GM12878 (cell line): ENCODE data around the gene BTK. TPM values are rescaled to one million over a fixed set of nuclear protein-coding genes. Genes with fewer than 3 reads are reported as not detected.

Experiments
- ATAC-seq: fragments of 200-7000 bp; cut with Tn5 transposase; 3 replicates; pipeline ENCODE4 v1.9.1; 2020; ENCODE audit warnings: mild to moderate bottlenecking, moderate library complexity
- BruUV-seq: library from RNA; stranded (reverse); fragments of 400-500 nt; replicated peaks from 2 replicates; lab custom pipeline; 2021; lab: Mats Ljungman, UMichigan
- CTCF ChIA-PET: fragments of 300-600 bp; sonication (Branson Sonifier 250); formaldehyde crosslinking; extraction: SDS; loops from one replicate; lab custom pipeline; 2021; ENCODE audit warnings: inconsistent platforms; lab: Yijun Ruan, JAX
- POLR2A ChIA-PET: fragments of 350-600 bp; formaldehyde crosslinking; extraction: SDS; loops from one replicate; lab custom pipeline; 2021; ENCODE audit warnings: inconsistent platforms; lab: Charles Lee
- RAD21 ChIA-PET: fragments of 300-600 bp; sonication (Branson Sonifier 250); formaldehyde crosslinking; loops from one replicate; lab custom pipeline; 2023; ENCODE audit warnings: antibody characterized with exemption; ENCODE audit not compliant: unreplicated experiment; lab: Charles Lee
- SMC1A ChIA-PET: fragments of 300-600 bp; sonication (Branson Sonifier 250); formaldehyde crosslinking; loops from one replicate; lab custom pipeline; 2023; ENCODE audit not compliant: unreplicated experiment, uncharacterized antibody; lab: Charles Lee
- DNase-seq: peaks from one replicate; pipeline ENCODE4 v3.0.0-alpha.2; 2011; ENCODE audit warnings: low read depth, low spot score
- FAIRE-seq: peaks from 3 replicates; lab custom pipeline; 2011; peaks lifted over from hg19 to GRCh38; lab: Jason Lieb, UNC
- H2AFZ ChIP-seq: 2 replicates; pipeline ENCODE4 v1.6.0; 2011; ENCODE audit warnings: low read depth, low read length, control low read depth; ENCODE audit not compliant: control insufficient read depth
- H3K27ac ChIP-seq: 2 replicates; pipeline ENCODE4 v1.5.1; 2011; ENCODE audit warnings: control low read depth; ENCODE audit not compliant: control insufficient read depth, insufficient read depth
- H3K27me3 ChIP-seq, 2 experiments: replicated peaks in 1 of 2; 2 replicates each; pipeline versions ENCODE4 v1.6.0 to v1.6.1; 2011; ENCODE audit warnings: low read length in 1 of 2; ENCODE audit not compliant: control insufficient read depth in 2 of 2, insufficient read depth in 2 of 2
- H3K36me3 ChIP-seq, 2 experiments: 2 replicates each; pipeline ENCODE4 v1.5.1; 2011; ENCODE audit warnings: low read length in 1 of 2; ENCODE audit not compliant: control insufficient read depth in 2 of 2, insufficient read depth in 2 of 2
- H3K4me1 ChIP-seq: 2 replicates; pipeline ENCODE4 v1.6.1; 2011; ENCODE audit warnings: mild to moderate bottlenecking, low read length, moderate library complexity, mixed read lengths; ENCODE audit not compliant: control insufficient read depth, insufficient read depth
- H3K4me2 ChIP-seq: 2 replicates; pipeline ENCODE4 v1.6.0; 2011; ENCODE audit warnings: control low read depth; ENCODE audit not compliant: control insufficient read depth, insufficient read depth
- H3K4me3 ChIP-seq: fragments of 200-600 bp; sonication (generic); 2 replicates; pipeline ENCODE4 v1.5.1; 2016
- H3K79me2 ChIP-seq: 2 replicates; pipeline ENCODE4 v1.6.0; 2011; ENCODE audit warnings: low read length; ENCODE audit not compliant: control insufficient read depth, insufficient read depth
- H3K9ac ChIP-seq: 2 replicates; pipeline ENCODE4 v1.8.0; 2011; ENCODE audit warnings: low read length, control low read depth, mixed read lengths; ENCODE audit not compliant: control insufficient read depth, insufficient read depth
- H3K9me3 ChIP-seq: replicated peaks from 3 replicates; pipeline ENCODE4 v1.5.1; 2011; ENCODE audit warnings: mild to moderate bottlenecking, low read length; ENCODE audit not compliant: control insufficient read depth, insufficient read depth
- H4K20me1 ChIP-seq: 2 replicates; pipeline ENCODE4 v1.6.0; 2011; ENCODE audit not compliant: control insufficient read depth, insufficient read depth
- ATF7 ChIP-seq: fragments of 450-650 bp; IDR thresholded peaks from 2 replicates; pipeline ENCODE4 v1.6.1; 2016; ENCODE audit warnings: low read depth, mild to moderate bottlenecking
- BHLHE40 ChIP-seq, 2 experiments: fragments of 450-650 bp in 1 of 2; IDR thresholded peaks; 2 replicates each; pipeline ENCODE4 v1.6.1; 2011 to 2017; ENCODE audit warnings: low read depth in 2 of 2, borderline replicate concordance in 1 of 2, improper control_type of control experiment in 1 of 2, low read length in 1 of 2, mild to moderate bottlenecking in 1 of 2
- CBX3 ChIP-seq: fragments of 200-600 bp; sonication (generic); IDR thresholded peaks from 2 replicates; pipeline ENCODE4 v1.6.1; 2016; ENCODE audit warnings: low read depth, borderline replicate concordance
- EZH2 ChIP-seq: IDR thresholded peaks from 2 replicates; pipeline ENCODE4 v1.6.1; 2012; ENCODE audit warnings: low read depth, mild to moderate bottlenecking, control low read depth, inconsistent platforms, low read length, borderline replicate concordance; ENCODE audit not compliant: control insufficient read depth
- IKZF2 ChIP-seq, 2 experiments: fragments of 450-650 bp; IDR thresholded peaks; 2 replicates each; pipeline ENCODE4 v1.6.1; 2017; ENCODE audit warnings: mild to moderate bottlenecking in 2 of 2, moderate library complexity in 2 of 2
- NFYB ChIP-seq: IDR thresholded peaks from 2 replicates; pipeline ENCODE4 v1.6.1; 2011; ENCODE audit warnings: low read depth, mild to moderate bottlenecking, low read length, improper control_type of control experiment, moderate library complexity; ENCODE audit not compliant: insufficient read depth
- NR2C2 ChIP-seq: IDR thresholded peaks from 2 replicates; pipeline ENCODE4 v1.6.1; 2011; ENCODE audit warnings: borderline replicate concordance, low read depth; ENCODE audit not compliant: control insufficient read depth, insufficient read length
- POLR2AphosphoS2 ChIP-seq: IDR thresholded peaks from 2 replicates; pipeline ENCODE4 v1.6.1; 2011; ENCODE audit warnings: low read depth, mild to moderate bottlenecking, low read length, improper control_type of control experiment, moderate library complexity
- POU2F2 ChIP-seq: IDR thresholded peaks from 3 replicates; pipeline ENCODE4 v1.6.1; 2011; ENCODE audit warnings: low read depth, mild to moderate bottlenecking, low read length, borderline replicate concordance
- RAD51 ChIP-seq: fragments of 450-650 bp; IDR thresholded peaks from 2 replicates; pipeline ENCODE4 v1.6.1; 2016; ENCODE audit warnings: moderate library complexity, mild to moderate bottlenecking, inconsistent platforms
- TAF1 ChIP-seq: IDR thresholded peaks from 2 replicates; pipeline ENCODE4 v1.6.1; 2011; ENCODE audit warnings: mild to moderate bottlenecking, low read depth, low read length, borderline replicate concordance
- ZNF274 ChIP-seq: IDR thresholded peaks from one replicate; pipeline ENCODE4 v1.8.0; 2011; ENCODE audit not compliant: insufficient read length, insufficient read depth
- WGBS: methylation state at CpG from one replicate; pipeline ENCODE4 v1.1.6; 2016; ENCODE audit warnings: low lambda C conversion rate; ENCODE audit not compliant: insufficient replicate concordance, insufficient coverage; ENCODE audit errors: missing lambda C conversion rate; 5-methylcytosine and 5-hydroxymethylcytosine counted together
- in situ Hi-C: fragments of 300-500 bp; cut with MboI; formaldehyde crosslinking; loops from 9 replicates; pipeline ENCODE4 v1.14.3; 2018; ENCODE audit warnings: mixed read lengths
- intact Hi-C: fragments of 100-400 bp; cut with micrococcal nuclease; formaldehyde crosslinking; loops from one replicate; pipeline ENCODE4 v1.14.2; 2022; ENCODE audit not compliant: unreplicated experiment
- polyA plus RNA-seq, 11 experiments: library from polyadenylated mRNA; depleted of rRNA in 4 of 11; unstranded in 6 of 11; stranded (reverse) in 5 of 11; fragments of >200 nt; fragmentation: Nextera tagmentation in 4 of 11; fragmentation: Illumina TruSeq in 1 of 11; extraction: Ambion mirVana in 4 of 11; extraction: Trizol in 1 of 11; gene quantifications; 1 replicate in 1 of 11; 2 replicates in 10 of 11; pipeline versions ENCODE4 v1.2.1 to v1.2.3, GENCODE V29; 2011 to 2016; ENCODE audit warnings: inconsistent platforms in 2 of 11, missing spikeins in 2 of 11, low read depth in 1 of 11
- total RNA-seq, 4 experiments: library from RNA; depleted of rRNA in 3 of 4; stranded (reverse); fragments of >200 nt in 3 of 4; fragmentation: Illumina TruSeq in 1 of 4; extraction: Trizol in 1 of 4; gene quantifications; 2 replicates each; pipeline versions ENCODE4 v1.2.1 to v1.2.3, GENCODE V29; 2013 to 2021
- TF ChIP-seq, protein P1 (sequence below): IDR thresholded peaks from 2 replicates; pipeline ENCODE4 v1.6.1; 2011; ENCODE audit warnings: low read depth, low read length, improper control_type of control experiment, borderline replicate concordance
- TF ChIP-seq, protein P2 (sequence below): fragments of 450-650 bp; IDR thresholded peaks from 2 replicates; pipeline ENCODE4 v1.6.1; 2017; ENCODE audit warnings: mild to moderate bottlenecking, low read depth, inconsistent platforms; ENCODE audit not compliant: poor library complexity, severe bottlenecking
- TF ChIP-seq, protein P3 (sequence below): IDR thresholded peaks from 2 replicates; pipeline ENCODE4 v1.6.1; 2011; ENCODE audit warnings: borderline replicate concordance, low read depth, mild to moderate bottlenecking, moderate library complexity, mixed read lengths, low read length; ENCODE audit not compliant: insufficient read depth; ENCODE audit errors: extremely low read length

The BTK gene
- total and polyA plus RNA-seq, 10 of the 15 experiments (the other 5 are each of a cell fraction or from before 2014, with no cell fraction given), result 24.0 to 154 (median 88.9) TPM

DNA sequence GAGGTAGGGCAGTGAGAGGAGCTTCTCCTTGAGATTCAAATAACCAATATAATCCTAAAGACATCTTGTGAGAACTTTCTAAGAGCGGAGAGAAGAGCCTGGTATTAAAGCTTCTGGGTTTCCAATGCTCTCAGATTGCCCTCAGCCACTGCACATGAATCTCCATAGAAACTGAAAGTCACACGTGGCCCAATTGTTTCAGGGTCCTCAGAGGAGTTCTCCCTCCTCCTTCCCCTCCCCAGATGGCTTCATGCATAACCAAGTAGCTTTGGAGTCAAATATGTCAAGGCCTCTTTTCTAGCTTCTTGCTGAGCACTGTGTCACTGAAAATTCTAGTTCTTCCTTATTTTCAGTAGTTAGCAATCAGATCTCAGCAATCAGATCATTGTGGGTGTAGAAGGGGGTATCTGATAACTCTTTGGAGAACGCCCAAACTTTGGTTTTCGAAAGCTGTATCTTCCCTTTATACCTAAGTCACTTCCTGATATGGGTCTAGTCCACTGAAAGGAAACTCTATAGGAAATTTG lies 2.2 kb downstream of the BTK start:
- H3K36me3 ChIP-seq, result no peaks in the 10 kb centered on the region; a peak in 1 of 4 replicates
- H3K9me3 ChIP-seq, result no peaks in the 10 kb centered on the region
- peak overlapping the region; percentile 62 for H3K4me2 ChIP-seq
- H3K4me1 ChIP-seq, result no peaks in the 10 kb centered on the region
- peak overlapping the region; percentile 71 for H3K4me3 ChIP-seq
- BruUV-seq, result no TSS peak
- DNase-seq, result peak; percentile 60
- TF ChIP-seq, protein P1, sequence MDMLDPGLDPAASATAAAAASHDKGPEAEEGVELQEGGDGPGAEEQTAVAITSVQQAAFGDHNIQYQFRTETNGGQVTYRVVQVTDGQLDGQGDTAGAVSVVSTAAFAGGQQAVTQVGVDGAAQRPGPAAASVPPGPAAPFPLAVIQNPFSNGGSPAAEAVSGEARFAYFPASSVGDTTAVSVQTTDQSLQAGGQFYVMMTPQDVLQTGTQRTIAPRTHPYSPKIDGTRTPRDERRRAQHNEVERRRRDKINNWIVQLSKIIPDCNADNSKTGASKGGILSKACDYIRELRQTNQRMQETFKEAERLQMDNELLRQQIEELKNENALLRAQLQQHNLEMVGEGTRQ, result peak; percentile 13; the same call in 1 of the 2 replicates
- peak; percentile 18; the same call in 1 of the 2 replicates for TF ChIP-seq ATF7
- peak; percentile 66; the same call in 1 of the 2 replicates for TF ChIP-seq NFYB
- peak; percentile 72 to 78; a peak in 2 of 4 replicates for TF ChIP-seq BHLHE40 (IDR thresholded peaks at IDR 0.05; ENCODE audit: borderline replicate concordance in 1 of 2, low read depth in 2 of 2, low read length in 1 of 2)
- TF ChIP-seq, protein P2, sequence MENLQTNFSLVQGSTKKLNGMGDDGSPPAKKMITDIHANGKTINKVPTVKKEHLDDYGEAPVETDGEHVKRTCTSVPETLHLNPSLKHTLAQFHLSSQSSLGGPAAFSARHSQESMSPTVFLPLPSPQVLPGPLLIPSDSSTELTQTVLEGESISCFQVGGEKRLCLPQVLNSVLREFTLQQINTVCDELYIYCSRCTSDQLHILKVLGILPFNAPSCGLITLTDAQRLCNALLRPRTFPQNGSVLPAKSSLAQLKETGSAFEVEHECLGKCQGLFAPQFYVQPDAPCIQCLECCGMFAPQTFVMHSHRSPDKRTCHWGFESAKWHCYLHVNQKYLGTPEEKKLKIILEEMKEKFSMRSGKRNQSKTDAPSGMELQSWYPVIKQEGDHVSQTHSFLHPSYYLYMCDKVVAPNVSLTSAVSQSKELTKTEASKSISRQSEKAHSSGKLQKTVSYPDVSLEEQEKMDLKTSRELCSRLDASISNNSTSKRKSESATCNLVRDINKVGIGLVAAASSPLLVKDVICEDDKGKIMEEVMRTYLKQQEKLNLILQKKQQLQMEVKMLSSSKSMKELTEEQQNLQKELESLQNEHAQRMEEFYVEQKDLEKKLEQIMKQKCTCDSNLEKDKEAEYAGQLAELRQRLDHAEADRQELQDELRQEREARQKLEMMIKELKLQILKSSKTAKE, result no peak
- TF ChIP-seq ZNF274, result no peak
- TF ChIP-seq RAD51, result peak; percentile 72
- peak; percentile 27; the same call in 1 of the 2 replicates for TF ChIP-seq TAF1
- TF ChIP-seq EZH2, result no peak
- TF ChIP-seq, protein P3, sequence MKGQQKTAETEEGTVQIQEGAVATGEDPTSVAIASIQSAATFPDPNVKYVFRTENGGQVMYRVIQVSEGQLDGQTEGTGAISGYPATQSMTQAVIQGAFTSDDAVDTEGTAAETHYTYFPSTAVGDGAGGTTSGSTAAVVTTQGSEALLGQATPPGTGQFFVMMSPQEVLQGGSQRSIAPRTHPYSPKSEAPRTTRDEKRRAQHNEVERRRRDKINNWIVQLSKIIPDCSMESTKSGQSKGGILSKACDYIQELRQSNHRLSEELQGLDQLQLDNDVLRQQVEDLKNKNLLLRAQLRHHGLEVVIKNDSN, result peak; percentile 17
- TF ChIP-seq POU2F2, result peak; percentile 86; the same call in 1 of the 3 replicates
- no peak for TF ChIP-seq NR2C2
- TF ChIP-seq IKZF2 (IDR thresholded peaks at IDR 0.05), result 0 out of 4 replicates have a peak, but pooled peaks of 1 of the 2 experiments have one; percentile 22
- TF ChIP-seq CBX3, result no peak
- TF ChIP-seq POLR2AphosphoS2, result no peak
- ChIA-PET SMC1A (interaction anchor here (0.8 to 1.5 kb wide), 7 partner anchors 9 to 35 kb away, joined by 3 to 6 read pairs (median 4); partner anchors contain the start of gene TIMM8A), CTCF (interaction anchor here (0.6 to 1.2 kb wide), 9 partner anchors 8 to 96 kb away, joined by 3 to 6 read pairs (median 3); no protein-coding TSS in a partner anchor), RAD21 (interaction anchor here (0.6 to 1.9 kb wide), 6 partner anchors 12 to 35 kb away, joined by 3 to 11 read pairs (median 4); partner anchors contain the start of gene TIMM8A), POLR2A (interaction anchor here (0.6 to 1.9 kb wide), 9 partner anchors 9 to 148 kb away, joined by 3 to 6 read pairs (median 4); partner anchors contain the start of genes GLA, HNRNPH2 and TIMM8A)
- H3K27ac ChIP-seq, result peak overlapping the region; percentile 70
- intact Hi-C loops, result no loop called here
- peak; percentile 75 for ATAC-seq
- in situ Hi-C loops, result no loop called here
- H4K20me1 ChIP-seq, result no peaks in the 10 kb centered on the region
- peak; percentile 72 for FAIRE-seq
- no peaks in the 10 kb centered on the region for H3K27me3 ChIP-seq
- H3K9ac ChIP-seq, result peak overlapping the region; percentile 48
- H2AFZ ChIP-seq, result peak overlapping the region; percentile 10; the same call in 1 of the 2 replicates
- H3K79me2 ChIP-seq, result peaks cover 48% of the 10 kb centered on the region
- 9% methylated on average over 4 of the region's 4 CpGs for WGBS
